GM13976 (cell line): ENCODE data around the gene TPD52L1.
"Not testable (repeated sequence)": the region's sequence is repeated elsewhere in the genome, so short reads cannot be mapped to it uniquely, and the experiment has no call there.

Source experiments
- DNase-seq: peaks from one replicate; pipeline ENCODE4 v3.0.0; 2012; ENCODE audit warnings: low spot score
- in situ Hi-C: fragments of 300-500 bp; cut with MboI; formaldehyde crosslinking; loops from one replicate; pipeline ENCODE4 v1.12.0; 2022; ENCODE audit warnings: low sequenced_read_pairs, mixed read lengths, inconsistent platforms; ENCODE audit not compliant: unreplicated experiment
- TF ChIP-seq, protein P1 (sequence below): IDR thresholded peaks from 2 replicates; pipeline ENCODE4 v1.5.1; 2012; ENCODE audit warnings: borderline replicate concordance, mild to moderate bottlenecking; ENCODE audit not compliant: insufficient read depth; ENCODE audit errors: extremely low read depth, missing control alignments, control extremely low read depth

Gene TPD52L1

DNA sequence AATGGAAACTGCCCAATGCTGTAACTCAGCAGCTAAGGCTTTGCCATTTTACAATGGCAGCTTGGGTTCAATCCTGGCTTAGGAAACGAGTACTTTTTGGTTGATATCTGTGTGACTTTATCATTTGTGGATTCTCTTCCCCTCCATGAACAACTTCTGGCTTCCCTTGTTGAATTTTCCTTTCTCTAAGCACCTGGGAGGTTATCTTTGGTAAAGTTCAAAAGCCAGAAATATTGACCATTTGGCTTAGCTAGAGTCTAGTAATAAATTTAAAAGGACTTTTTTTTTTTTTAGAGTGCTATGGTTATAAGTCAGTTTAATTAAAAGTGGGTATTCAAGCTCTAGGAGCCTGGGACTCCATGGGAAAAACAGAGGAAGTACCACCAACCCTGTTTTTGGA is 31.7 kb upstream of the TPD52L1 start:
- TF ChIP-seq, protein P1, sequence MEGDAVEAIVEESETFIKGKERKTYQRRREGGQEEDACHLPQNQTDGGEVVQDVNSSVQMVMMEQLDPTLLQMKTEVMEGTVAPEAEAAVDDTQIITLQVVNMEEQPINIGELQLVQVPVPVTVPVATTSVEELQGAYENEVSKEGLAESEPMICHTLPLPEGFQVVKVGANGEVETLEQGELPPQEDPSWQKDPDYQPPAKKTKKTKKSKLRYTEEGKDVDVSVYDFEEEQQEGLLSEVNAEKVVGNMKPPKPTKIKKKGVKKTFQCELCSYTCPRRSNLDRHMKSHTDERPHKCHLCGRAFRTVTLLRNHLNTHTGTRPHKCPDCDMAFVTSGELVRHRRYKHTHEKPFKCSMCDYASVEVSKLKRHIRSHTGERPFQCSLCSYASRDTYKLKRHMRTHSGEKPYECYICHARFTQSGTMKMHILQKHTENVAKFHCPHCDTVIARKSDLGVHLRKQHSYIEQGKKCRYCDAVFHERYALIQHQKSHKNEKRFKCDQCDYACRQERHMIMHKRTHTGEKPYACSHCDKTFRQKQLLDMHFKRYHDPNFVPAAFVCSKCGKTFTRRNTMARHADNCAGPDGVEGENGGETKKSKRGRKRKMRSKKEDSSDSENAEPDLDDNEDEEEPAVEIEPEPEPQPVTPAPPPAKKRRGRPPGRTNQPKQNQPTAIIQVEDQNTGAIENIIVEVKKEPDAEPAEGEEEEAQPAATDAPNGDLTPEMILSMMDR = no peak
- in situ Hi-C loops = no loop called here
- no peak for DNase-seq

DNA sequence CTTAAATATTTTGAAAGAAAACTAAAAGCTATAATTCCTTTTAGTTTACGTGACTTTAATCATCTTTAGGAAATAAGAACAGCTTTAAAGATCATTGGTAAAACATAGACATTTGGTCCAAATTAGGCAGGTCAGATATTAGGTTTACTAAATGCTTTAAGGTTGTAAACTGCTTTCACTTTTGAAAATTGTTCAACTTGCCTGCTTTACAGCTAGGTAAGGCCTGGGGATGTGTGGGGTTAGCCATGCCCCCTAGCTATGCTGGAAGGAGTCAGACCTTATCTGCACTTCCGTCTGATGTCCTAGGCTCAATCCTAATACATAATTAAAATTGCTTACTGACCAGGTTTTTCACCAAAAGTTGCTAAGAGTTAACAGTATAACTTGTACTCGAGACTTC is 30.5 kb upstream of the TPD52L1 start:
- TF ChIP-seq, protein P1 = no peak
- in situ Hi-C loops = no loop called here
- no peak for DNase-seq

DNA sequence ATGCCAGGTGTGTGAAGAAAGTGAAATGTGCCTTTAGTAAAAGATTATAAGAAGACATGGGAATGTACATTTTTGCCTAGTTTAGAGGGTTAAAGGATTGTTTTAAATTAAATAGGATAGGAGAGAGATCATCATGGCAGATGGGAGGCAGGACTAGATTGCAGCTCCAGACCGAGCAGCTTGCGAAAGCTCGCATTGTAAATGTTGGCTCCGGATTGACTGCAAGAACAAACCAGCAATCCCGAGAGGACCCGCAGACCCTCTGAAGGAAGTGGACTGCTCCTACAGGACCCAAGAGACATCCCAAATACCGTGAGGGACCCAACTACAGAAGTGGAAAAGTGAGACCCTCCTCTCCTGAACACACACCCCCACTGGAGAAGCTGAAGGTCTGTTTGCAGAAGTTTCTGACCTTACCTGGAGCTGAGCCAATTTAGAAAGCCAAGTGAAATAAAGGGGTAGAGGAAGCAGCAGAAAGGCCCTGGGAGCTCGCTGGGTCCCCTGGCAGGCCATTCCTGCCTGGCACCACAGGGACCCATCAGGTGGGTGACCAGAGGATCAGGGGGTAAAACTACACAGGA is 30.0 kb upstream of the TPD52L1 start:
- no peak for DNase-seq
- in situ Hi-C loops = no loop called here
- TF ChIP-seq, protein P1 = no peak

DNA sequence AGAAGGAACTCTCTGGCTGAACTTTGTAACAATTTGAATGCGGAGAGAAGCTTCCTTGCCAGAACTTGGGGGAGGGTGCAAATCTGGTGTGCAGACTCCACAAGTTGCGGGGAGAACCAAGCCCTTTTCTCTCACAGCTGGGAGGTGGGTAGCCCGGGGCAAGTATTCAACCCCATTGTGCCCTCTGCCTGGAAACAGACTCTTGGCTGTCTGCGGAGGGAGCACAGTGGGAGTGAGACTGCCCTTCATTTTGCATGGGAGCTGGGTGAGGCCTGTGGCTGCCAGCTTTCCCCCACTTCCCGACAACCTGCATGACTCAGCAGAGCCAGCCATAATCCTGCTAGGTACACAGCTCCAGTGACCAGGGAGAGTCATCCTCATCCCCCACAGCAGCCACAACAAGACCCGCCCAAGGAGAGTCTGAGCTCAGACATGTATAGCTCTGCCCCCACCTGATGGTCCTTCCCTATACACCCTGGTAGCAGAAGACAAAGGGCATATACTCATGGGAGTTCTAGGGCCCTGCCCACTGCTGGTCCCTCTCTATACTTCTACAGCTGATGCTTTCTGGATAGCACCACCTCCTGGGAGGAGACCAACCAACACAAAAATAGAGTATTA is 29.4 kb upstream of the TPD52L1 start:
- no peak for DNase-seq
- TF ChIP-seq, protein P1 = no peak
- in situ Hi-C loops = no loop called here

DNA sequence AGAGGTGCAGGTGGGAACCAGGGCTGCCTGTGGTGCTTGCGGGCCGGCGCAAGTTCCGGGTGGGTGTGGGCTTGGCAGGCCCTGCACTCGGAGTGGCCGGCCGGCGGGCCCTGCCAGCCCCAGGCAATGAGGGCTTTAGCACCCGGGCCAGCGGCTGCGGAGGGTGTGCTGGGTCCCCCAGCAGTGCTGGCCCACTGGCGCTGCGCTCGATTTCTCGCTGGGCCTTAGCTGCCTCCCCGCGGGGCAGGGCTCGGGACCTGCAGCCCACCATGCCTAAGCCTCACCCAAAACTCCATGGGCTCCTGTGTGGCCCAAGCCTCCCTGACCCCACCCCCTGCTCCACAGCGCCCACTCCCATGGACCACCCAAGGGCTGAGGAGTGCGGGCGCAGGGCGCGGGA is 27.7 kb upstream of the TPD52L1 start:
- in situ Hi-C loops, DNase-seq: not testable (repeated sequence)

DNA sequence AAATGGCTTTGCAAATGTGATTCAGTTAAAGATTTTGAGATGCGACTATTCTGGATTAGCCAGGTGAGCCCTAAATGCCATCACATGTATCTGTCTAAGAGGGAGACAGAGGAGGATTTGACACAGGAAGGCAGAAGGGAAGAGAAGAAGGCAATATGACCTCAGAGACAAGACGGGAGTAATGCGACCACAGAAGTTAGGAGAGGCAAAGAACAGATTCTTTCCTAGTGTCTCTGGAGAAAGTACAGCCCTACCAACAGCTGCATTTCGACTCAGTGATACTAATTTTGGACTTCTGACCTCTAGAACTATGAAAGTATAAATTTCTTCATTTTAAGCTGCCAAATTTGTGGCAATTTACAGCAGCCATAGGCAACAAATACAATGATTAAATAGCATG is 24.2 kb upstream of the TPD52L1 start:
- in situ Hi-C loops = no loop called here
- TF ChIP-seq, protein P1 = no peak
- DNase-seq = no peak

DNA sequence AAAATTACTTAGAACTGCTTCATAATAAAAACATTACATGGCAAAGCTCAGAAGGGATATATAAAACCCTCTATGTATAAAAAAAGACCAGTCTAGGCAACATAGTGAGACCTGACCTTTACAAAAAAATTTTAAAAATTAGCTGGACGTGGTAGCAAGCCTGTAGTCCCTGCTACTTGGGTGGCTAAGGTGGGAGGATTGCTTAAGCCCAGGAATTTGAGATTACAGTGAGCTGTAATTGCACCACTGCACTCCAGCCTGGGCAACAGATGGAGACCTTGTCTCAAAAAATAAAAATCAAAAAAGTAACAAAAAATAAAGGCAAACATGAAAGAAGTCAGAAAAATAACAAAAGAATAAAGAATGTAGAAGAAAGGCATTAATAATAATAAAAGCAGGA is 21.5 kb upstream of the TPD52L1 start:
- in situ Hi-C loops = no loop called here
- DNase-seq = no peak
- TF ChIP-seq, protein P1 = no peak
